ENCODE data around the gene PLRG1. TPM values are rescaled to one million over a fixed set of nuclear protein-coding genes. Genes with fewer than 3 reads are reported as not detected.

Gene PLRG1
- total RNA-seq, 3 donors from 2014 or later: 38.1 to 61.2 (median 54.4) TPM

GRCh38 chr4:154495867-154496266 is 54.3 kb downstream of the PLRG1 start:
- TF ChIP-seq POLR2AphosphoS5 (IDR thresholded peaks at IDR 0.05): no peak
- no peak for TF ChIP-seq POLR2A (IDR thresholded peaks at IDR 0.05)
- no peak for TF ChIP-seq CTCF (IDR thresholded peaks at IDR 0.05)
- peaks cover 3 to 5% of the 10 kb centered on the region in 2 donors for H3K4me1 ChIP-seq
- intact Hi-C loops (cut with DNase I; ENCODE audit: low total_unique reads): no loop called here
- no peak for DNase-seq (ENCODE audit: low spot score in 2 of 2)
- H3K27ac ChIP-seq: no peak overlapping the region
- peaks cover 0 to 8% of the 10 kb centered on the region in 2 donors for H3K27me3 ChIP-seq
- H3K4me3 ChIP-seq: no peak overlapping the region
- no peaks in the 10 kb centered on the region for H3K36me3 ChIP-seq
- H3K9me3 ChIP-seq: no peaks in the 10 kb centered on the region

GRCh38 chr4:154492288-154492687 is 57.9 kb downstream of the PLRG1 start:
- TF ChIP-seq CTCF (IDR thresholded peaks at IDR 0.05): no peak
- no peak for TF ChIP-seq POLR2AphosphoS5 (IDR thresholded peaks at IDR 0.05)
- no peak for TF ChIP-seq POLR2A (IDR thresholded peaks at IDR 0.05)
- peaks cover 0 to 5% of the 10 kb centered on the region in 2 donors for H3K9me3 ChIP-seq
- H3K27ac ChIP-seq: peak overlapping the region in 1 of 2 donors; percentile 25
- peaks cover 5 to 8% of the 10 kb centered on the region in 2 donors for H3K4me1 ChIP-seq
- intact Hi-C loops (cut with DNase I; ENCODE audit: low total_unique reads): no loop called here
- no peak for DNase-seq (ENCODE audit: low spot score in 2 of 2)
- no peaks in the 10 kb centered on the region for H3K36me3 ChIP-seq
- peaks cover 0 to 26% of the 10 kb centered on the region in 2 donors for H3K27me3 ChIP-seq
- H3K4me3 ChIP-seq: peak overlapping the region in 2 of 3 donors; percentile 52 to 73

- H3K4me1 ChIP-seq: peaks cover 5 to 8% of the 10 kb centered on the region in 2 donors
- H3K36me3 ChIP-seq: no peaks in the 10 kb centered on the region
- intact Hi-C loops (cut with DNase I; ENCODE audit: low total_unique reads): no loop called here
- H3K9me3 ChIP-seq: peaks cover 0 to 5% of the 10 kb centered on the region in 2 donors
- no peak for TF ChIP-seq POLR2A (IDR thresholded peaks at IDR 0.05)
- no peak for TF ChIP-seq CTCF (IDR thresholded peaks at IDR 0.05)
- no peak for TF ChIP-seq POLR2AphosphoS5 (IDR thresholded peaks at IDR 0.05)
- H3K27me3 ChIP-seq: peaks cover 0 to 26% of the 10 kb centered on the region in 2 donors
- DNase-seq (ENCODE audit: low spot score in 2 of 2): no peak
- peak within 1 kb of the TSS; percentile 21 to 73 (median 52) for H3K4me3 ChIP-seq
- H3K27ac ChIP-seq: peak within 1 kb of the TSS in 1 of 2 donors; percentile 25
These were observed 58.6 kb downstream of the PLRG1 start, which contains the start of gene DCHS2 for GRCh38 chr4:154491341-154492271. Gene DCHS2, minus strand, starts transcription at chr4:154491799. Its CDS starts 444 bp downstream, at chr4:154491355.

- intact Hi-C loops (cut with DNase I; ENCODE audit: low total_unique reads): no loop called here
- Histone ChIP-seq H3K36me3 (no peaks in the 10 kb centered on the region), H3K27me3 (peaks cover 0 to 26% of the 10 kb centered on the region in 2 donors), H3K4me1 (peaks cover 5 to 8% of the 10 kb centered on the region in 2 donors), H3K9me3 (peaks cover 0 to 5% of the 10 kb centered on the region in 2 donors), H3K4me3 (peak overlapping the region; percentile 21 to 73 (median 52)), H3K27ac (no peak overlapping the region)
- no peak for DNase-seq (ENCODE audit: low spot score in 2 of 2)
- TF ChIP-seq POLR2A (IDR thresholded peaks at IDR 0.05) (no peak), CTCF (IDR thresholded peaks at IDR 0.05) (no peak), POLR2AphosphoS5 (IDR thresholded peaks at IDR 0.05) (no peak)
These were observed 59.4 kb downstream of the PLRG1 start for GRCh38 chr4:154490583-154491340.

Data from breast epithelium (tissue), 4 donors.